IPS-15b (cell line): Measurements from ENCODE around the gene HBP1.
"Not testable (repeated sequence)": the region's sequence is repeated elsewhere in the genome, so short reads cannot be mapped to it uniquely, and the experiment has no call there.

Source experiments
- H3K27me3 ChIP-seq: one replicate; pipeline ENCODE4 v1.6.1; 2013; ENCODE audit warnings: low read length; ENCODE audit not compliant: control insufficient read depth, insufficient read depth
- H3K36me3 ChIP-seq: one replicate; pipeline ENCODE4 v1.6.1; 2013; ENCODE audit warnings: low read length; ENCODE audit not compliant: control insufficient read depth, insufficient read depth
- H3K4me1 ChIP-seq: one replicate; pipeline ENCODE4 v1.6.1; 2013; ENCODE audit warnings: mild to moderate bottlenecking, low read length; ENCODE audit not compliant: control insufficient read depth, insufficient read depth
- H3K4me3 ChIP-seq: one replicate; pipeline ENCODE4 v1.5.1; 2013; ENCODE audit warnings: low read depth, low read length
- H3K9ac ChIP-seq: one replicate; pipeline ENCODE4 v1.6.1; 2013; ENCODE audit warnings: low read depth, mild to moderate bottlenecking, low read length
- H3K9me3 ChIP-seq: one replicate; pipeline ENCODE4 v1.6.1; 2013; ENCODE audit warnings: mild to moderate bottlenecking, low read length; ENCODE audit not compliant: control insufficient read depth, insufficient read depth

The HBP1 gene

DNA sequence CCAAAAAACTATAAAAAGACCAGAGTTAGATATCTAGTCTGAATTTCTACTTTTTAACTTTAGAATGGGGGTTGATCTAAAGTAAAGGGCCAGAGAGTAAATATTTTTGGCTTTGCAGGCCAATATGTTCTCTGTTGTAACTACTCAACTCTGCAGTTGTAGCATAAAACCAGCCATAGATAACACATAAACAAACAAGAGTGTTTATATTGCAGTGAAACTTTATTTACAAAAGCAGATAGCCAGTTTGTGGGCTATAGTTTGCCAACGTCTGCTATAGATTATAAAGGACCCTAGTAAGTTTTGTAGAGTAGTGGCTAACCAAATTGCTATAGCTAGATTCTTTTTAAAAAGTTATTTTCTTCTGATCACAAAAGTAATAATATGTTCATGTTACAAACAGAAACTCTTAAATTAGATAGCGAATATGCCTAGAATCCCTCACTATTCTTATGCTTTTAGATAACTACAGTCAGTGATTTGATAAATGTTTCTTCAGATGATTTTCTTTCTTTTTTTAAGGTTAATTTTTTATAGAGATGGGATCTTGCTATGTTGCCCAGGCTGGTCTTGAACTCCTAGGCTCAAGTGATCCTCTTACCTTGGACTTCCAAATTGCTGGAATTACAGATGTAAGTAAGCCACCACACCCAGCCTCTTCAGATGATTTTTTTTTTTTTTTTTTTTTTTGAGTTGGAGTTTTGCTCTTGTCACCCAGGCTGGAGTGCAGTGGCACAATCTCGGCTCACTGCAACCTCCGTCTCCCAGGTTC, 23.6 kb upstream of the HBP1 start:
- H3K9me3 ChIP-seq = no peaks in the 10 kb centered on the region
- no peaks in the 10 kb centered on the region for H3K36me3 ChIP-seq
- no peak overlapping the region for H3K9ac ChIP-seq
- H3K27me3 ChIP-seq = no peaks in the 10 kb centered on the region
- H3K4me1 ChIP-seq = peaks cover 2% of the 10 kb centered on the region
- no peak overlapping the region for H3K4me3 ChIP-seq

DNA sequence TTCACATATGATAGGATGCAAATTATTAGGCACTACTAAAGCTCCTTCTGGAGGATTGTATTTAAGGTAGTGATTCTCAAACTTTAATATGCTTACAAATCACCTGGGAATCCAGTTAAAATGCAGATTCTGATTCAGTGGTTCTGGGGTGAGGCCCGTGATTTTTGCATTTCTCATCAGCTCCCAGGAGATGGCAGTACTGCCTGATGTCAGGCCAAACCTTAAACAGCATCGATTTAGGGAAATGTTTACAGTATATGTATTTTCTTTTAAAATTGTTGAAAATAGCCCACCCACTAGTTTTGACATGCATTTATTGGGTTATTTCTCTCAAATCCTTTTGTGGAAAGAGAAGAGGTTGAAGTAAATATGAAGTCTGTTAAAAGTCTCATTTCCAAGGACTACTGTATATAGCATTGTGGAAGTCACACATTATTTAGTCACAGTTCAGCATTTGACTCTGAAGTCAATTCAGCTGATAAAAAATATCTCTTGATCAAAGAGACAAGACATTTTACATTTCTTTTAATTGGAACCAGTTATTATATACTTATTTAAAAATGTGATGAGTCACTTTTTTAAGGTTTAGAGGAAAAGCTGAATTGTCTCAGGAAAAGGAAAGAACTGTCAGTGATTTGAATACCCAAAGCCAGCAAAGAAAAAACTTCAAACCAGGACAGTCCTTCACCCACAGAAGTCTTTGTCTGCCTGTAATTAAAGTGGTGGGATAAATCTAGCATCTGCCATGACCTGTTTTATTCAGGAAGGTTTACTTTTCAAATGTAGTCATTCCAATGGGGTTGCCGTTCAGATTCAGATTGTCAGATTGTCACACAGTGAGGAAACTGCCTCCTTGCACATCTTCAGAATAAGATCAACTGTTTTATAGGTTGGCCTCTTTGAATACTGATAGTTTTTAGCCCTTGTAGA, 21.1 kb upstream of the HBP1 start:
- H3K4me3 ChIP-seq = no peak overlapping the region
- no peak overlapping the region for H3K9ac ChIP-seq
- peaks cover 2% of the 10 kb centered on the region for H3K4me1 ChIP-seq
- no peaks in the 10 kb centered on the region for H3K27me3 ChIP-seq
- no peaks in the 10 kb centered on the region for H3K9me3 ChIP-seq
- H3K36me3 ChIP-seq = no peaks in the 10 kb centered on the region

DNA sequence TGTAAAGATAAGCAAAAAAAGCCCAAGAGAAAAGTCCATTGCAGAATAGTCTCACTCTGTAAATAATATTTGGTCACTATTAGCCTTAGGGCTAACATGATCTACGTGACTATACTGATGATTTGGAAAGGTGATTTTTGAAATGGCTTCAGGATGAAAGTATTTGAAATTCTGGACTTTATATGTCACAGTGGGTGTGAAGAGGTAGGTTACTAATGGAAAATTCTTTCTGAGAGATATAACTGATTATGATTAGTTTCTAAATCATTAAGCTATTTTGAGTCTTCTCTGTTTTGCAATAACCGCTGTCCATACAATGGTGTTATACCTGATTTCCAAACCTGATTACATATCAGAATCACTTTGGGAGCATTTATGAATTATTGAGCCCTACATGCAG, 20.1 kb upstream of the HBP1 start:
- Histone ChIP-seq H3K27me3 (no peaks in the 10 kb centered on the region), H3K36me3 (no peaks in the 10 kb centered on the region), H3K4me3 (no peak overlapping the region), H3K9me3 (no peaks in the 10 kb centered on the region), H3K4me1 (peaks cover 2% of the 10 kb centered on the region), H3K9ac (no peak overlapping the region)

- H3K4me3 ChIP-seq = no peak overlapping the region
Observed at GRCh38 chr7:107149863-107150262, 18.9 kb upstream of the HBP1 start.

GRCh38 chr7:107150375-107151073, 18.3 kb upstream of the HBP1 start:
- Histone ChIP-seq H3K4me3 (no peak overlapping the region), H3K9ac (no peak overlapping the region), H3K9me3 (no peaks in the 10 kb centered on the region), H3K27me3 (no peaks in the 10 kb centered on the region), H3K4me1 (no peaks in the 10 kb centered on the region), H3K36me3 (no peaks in the 10 kb centered on the region)

More at GRCh38 chr7:107149863-107150262, 18.9 kb upstream of the HBP1 start:
- Histone ChIP-seq H3K4me1 (peaks cover 2% of the 10 kb centered on the region), H3K9me3 (no peaks in the 10 kb centered on the region), H3K27me3 (no peaks in the 10 kb centered on the region), H3K9ac (no peak overlapping the region), H3K36me3 (no peaks in the 10 kb centered on the region)

GRCh38 chr7:107151538-107151937, 17.3 kb upstream of the HBP1 start:
- H3K9me3 ChIP-seq = no peaks in the 10 kb centered on the region
- no peaks in the 10 kb centered on the region for H3K27me3 ChIP-seq
- no peak overlapping the region for H3K4me3 ChIP-seq
- no peak overlapping the region for H3K9ac ChIP-seq
- no peaks in the 10 kb centered on the region for H3K36me3 ChIP-seq
- H3K4me1 ChIP-seq = no peaks in the 10 kb centered on the region

- H3K9ac ChIP-seq = no peak overlapping the region
- H3K36me3 ChIP-seq = no peaks in the 10 kb centered on the region
- H3K27me3 ChIP-seq = no peaks in the 10 kb centered on the region
- no peak overlapping the region for H3K4me3 ChIP-seq
- H3K4me1 ChIP-seq = no peaks in the 10 kb centered on the region
- H3K9me3 ChIP-seq = no peaks in the 10 kb centered on the region
Observed at GRCh38 chr7:107152011-107152410, 16.8 kb upstream of the HBP1 start.

DNA sequence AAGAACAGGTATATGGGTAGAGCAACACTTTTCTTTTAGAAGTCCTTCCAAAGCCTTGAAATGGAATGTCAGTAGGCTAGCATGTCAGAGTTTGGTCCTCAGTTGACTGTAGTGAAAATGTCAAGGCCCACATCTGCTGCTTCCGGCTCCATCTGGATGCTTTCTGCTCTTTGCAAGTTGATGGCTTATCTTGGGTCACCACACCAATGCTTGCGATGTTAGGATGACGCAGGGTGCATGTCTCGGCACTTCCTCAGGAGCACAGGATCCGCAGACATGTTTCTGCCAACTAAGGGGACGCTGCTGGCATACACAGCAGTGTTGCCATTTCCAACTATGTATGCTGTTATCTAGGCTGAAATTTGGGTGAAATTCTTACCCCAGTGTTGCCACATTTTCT, 14.0 kb upstream of the HBP1 start:
- Histone ChIP-seq H3K36me3 (no peaks in the 10 kb centered on the region), H3K9me3 (no peaks in the 10 kb centered on the region), H3K9ac (no peak overlapping the region), H3K27me3 (no peaks in the 10 kb centered on the region), H3K4me1 (no peaks in the 10 kb centered on the region), H3K4me3 (no peak overlapping the region)

- not testable (repeated sequence) for H3K9me3 ChIP-seq, H3K36me3 ChIP-seq, H3K4me1 ChIP-seq, H3K9ac ChIP-seq, H3K27me3 ChIP-seq, H3K4me3 ChIP-seq
Observed at GRCh38 chr7:107155726-107156125, 13.1 kb upstream of the HBP1 start.

DNA sequence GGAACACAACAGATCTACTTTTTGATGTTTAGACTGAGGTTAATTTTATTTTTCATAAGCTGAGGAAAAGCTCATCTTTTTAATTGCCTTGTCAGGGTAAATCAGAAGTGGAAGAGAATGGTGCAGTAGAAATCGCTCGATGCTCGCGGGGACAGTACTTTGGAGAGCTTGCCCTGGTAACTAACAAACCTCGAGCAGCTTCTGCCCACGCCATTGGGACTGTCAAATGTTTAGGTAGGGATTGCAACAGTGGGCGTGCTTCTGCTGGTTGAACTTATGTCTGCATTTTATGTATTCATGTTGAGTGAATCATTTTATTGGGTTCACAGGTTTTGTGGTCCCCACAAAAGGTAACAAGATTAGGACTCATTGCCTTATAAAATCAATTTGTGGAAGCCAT, 11.7 kb upstream of the HBP1 start:
- Histone ChIP-seq H3K36me3 (no peaks in the 10 kb centered on the region), H3K9ac (no peak overlapping the region), H3K4me1 (no peaks in the 10 kb centered on the region), H3K27me3 (no peaks in the 10 kb centered on the region), H3K4me3 (no peak overlapping the region), H3K9me3 (no peaks in the 10 kb centered on the region)

DNA sequence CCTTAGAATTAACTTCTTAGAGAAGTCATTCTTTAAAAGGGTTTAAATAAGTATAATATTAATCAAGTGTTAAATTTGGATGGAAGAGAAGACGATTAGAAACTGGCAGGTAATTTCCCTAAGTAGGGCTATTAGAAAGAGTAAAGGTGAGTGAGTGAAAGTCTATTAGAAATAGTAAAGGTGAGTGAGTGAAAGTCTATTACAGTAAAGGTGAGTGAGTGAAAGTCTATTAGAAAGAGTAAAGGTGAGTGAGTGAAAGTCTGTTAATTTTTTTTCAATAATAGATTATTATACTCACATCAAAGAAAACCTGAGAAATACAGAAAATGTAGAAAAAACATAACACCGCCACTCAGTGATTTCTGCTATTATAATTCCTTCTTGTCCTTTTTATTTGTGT, 10.8 kb upstream of the HBP1 start:
- no peaks in the 10 kb centered on the region for H3K9me3 ChIP-seq
- no peak overlapping the region for H3K4me3 ChIP-seq
- H3K4me1 ChIP-seq = no peaks in the 10 kb centered on the region
- H3K36me3 ChIP-seq = no peaks in the 10 kb centered on the region
- H3K9ac ChIP-seq = no peak overlapping the region
- no peaks in the 10 kb centered on the region for H3K27me3 ChIP-seq
